HFF-Myc (cell line): ENCODE measurements around the gene LDLRAD3.
"Not testable (repeated sequence)": the region's sequence is repeated elsewhere in the genome, so short reads cannot be mapped to it uniquely, and the experiment has no call there.

Experiments
- DNase-seq: peaks from one replicate; pipeline ENCODE4 v3.0.0-alpha.2; 2011; ENCODE audit warnings: low read depth; ENCODE audit errors: extremely low read depth
- H3K4me3 ChIP-seq: replicated peaks from 2 replicates; pipeline ENCODE4 v1.5.1; 2011; ENCODE audit warnings: low read depth, mild to moderate bottlenecking, control low read depth, low read length
- TF ChIP-seq, protein P1 (sequence below): IDR thresholded peaks from 2 replicates; pipeline ENCODE4 v1.5.1; 2012; ENCODE audit warnings: mild to moderate bottlenecking, low read depth, low read length, control low read depth; ENCODE audit errors: missing control alignments

Gene LDLRAD3

DNA sequence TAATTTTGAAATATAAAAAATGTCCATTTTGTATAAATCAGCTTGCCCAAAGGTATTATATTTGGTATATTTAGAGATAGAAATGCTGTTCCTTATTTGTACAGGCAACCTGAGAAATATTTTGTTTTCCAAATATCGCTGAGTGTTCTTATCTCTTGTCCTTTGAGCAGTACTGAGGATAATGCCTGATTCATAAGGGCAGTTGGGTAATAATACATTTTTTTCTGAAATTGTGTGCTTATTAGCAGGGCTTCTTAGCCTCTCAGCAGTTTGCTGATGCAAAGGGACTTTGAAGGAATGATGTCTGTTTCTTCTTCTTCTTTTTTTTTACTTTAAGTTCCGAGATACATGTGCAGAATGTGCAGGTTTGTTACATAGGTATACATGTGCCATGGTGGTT, 69.1 kb downstream of the LDLRAD3 start:
- DNase-seq = no peak
- no peak overlapping the region for H3K4me3 ChIP-seq
- TF ChIP-seq, protein P1, sequence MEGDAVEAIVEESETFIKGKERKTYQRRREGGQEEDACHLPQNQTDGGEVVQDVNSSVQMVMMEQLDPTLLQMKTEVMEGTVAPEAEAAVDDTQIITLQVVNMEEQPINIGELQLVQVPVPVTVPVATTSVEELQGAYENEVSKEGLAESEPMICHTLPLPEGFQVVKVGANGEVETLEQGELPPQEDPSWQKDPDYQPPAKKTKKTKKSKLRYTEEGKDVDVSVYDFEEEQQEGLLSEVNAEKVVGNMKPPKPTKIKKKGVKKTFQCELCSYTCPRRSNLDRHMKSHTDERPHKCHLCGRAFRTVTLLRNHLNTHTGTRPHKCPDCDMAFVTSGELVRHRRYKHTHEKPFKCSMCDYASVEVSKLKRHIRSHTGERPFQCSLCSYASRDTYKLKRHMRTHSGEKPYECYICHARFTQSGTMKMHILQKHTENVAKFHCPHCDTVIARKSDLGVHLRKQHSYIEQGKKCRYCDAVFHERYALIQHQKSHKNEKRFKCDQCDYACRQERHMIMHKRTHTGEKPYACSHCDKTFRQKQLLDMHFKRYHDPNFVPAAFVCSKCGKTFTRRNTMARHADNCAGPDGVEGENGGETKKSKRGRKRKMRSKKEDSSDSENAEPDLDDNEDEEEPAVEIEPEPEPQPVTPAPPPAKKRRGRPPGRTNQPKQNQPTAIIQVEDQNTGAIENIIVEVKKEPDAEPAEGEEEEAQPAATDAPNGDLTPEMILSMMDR = no peak

DNA sequence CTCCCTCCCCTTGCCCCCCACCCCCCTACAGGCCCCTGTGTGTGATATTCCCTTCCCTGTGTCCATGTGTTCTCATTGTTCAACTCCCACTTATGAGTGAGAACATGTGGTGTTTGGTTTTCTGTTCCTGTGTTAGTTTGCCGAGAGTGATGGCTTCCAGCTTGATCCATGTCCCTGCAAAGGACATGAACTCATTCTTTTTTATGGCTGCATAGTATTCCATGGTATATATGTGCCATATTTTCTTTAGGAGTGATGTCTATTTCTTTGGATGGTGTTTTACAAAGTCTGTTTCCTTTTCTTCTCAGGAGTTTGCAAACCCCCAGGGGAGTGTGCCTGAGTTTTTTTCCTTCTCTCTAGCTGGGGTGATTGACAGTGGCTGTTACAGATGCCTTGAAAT, 69.6 kb downstream of the LDLRAD3 start:
- DNase-seq, H3K4me3 ChIP-seq: not testable (repeated sequence)

DNA sequence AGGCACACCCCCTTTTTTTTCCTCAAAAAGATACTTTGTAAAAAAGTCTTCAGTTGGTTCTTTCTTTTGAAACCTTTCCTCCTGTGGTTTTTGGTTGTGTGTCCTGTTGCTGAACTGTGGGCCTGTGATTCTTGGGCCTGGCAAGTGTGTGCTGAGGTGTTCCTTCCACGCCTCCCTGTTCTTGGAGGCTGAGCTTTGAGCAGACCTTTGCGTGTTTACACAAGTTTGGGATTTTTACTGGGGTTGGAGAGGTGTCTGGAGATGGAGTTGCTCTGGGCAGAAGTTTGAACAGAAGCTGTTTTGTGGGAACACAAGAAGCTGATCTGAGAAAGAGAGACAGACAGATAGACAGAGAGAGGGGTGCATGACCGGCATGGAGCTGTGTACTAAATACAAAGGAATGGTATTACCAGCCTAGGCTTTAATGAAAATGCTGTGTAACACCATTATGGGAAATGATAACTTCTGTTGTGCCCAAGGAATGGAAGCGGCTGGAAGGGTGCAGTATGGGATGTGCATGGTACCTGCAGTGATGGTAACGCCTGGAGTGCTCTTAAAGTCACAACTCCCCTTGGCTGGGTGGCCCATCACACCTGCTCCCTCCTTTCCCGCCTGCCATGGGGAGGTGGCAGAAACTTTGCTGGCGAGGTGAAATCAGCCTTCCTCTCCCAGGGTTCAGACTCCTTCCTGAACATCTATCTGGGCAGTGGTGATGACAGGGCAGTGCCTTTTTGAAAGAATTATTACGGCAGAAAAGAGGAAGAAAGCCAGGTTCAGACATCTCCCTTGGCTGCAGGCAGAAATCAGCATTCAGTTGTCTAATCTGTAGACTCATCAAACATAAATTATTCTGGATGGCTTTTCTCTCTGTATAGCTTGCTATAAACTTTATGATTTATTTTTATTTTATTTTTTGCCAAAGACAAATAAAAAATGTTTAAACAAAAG, 70.4 kb downstream of the LDLRAD3 start:
- TF ChIP-seq, protein P1 = no peak
- DNase-seq = no peak

DNA sequence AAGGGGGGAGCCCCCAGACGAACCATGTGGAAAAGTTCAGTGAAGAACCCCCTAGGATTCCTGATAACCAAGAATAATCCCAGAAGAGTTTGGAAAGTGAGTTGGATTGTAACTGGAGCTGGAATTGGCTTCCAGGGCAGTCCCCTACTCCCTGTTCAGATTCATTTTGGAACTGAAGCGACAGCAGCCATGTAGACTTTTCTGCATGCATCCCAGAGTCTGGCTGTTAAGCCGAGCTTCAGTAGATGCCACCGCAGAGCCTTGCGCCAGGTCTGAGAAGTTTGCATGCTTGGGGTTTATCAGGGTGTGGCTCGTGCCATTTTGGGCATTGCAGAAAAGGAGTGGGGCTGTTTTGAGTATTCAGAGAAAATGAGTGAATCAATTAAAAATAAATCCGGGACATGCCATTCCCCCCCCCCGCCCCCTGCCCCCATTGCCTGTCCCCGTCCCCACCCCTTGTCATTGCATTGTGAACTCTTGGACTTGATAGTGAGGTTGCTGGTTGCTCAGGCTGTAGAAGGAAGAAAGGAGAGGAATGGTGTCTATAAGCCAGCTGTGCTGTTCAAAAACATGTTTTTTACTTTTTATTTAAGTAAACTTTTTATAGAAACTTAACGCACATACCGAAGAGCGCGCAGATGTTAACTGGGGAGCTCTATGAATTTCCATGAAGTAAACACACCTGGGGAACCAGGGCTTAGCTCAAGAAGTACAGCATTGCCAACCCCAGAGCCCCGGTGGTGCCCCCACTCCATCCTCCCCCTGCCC, 71.2 kb downstream of the LDLRAD3 start:
- TF ChIP-seq, protein P1 = no peak
- no peak for DNase-seq
- H3K4me3 ChIP-seq = no peak overlapping the region

More for the DNA sequence above, 70.4 kb downstream of the LDLRAD3 start:
- no peak overlapping the region for H3K4me3 ChIP-seq

DNA sequence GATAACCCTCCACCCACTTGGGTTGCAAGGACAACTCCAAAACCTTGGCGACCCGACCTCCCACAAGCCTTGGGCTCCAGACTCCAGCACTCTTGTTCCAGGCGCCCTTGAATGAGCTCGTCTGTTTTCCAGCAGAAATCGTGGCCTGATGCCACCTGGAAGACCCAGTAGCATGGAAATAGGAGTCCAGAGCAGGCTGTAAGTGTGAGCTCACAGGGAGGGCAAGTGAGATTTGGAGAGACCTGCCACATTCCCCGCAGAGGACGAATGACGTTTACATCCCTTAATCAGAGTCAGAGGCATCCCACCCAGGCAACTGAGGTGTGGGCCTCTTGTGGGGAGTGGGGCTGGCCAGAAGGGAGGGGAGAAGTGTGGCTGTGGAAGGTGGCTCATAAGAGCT, 71.9 kb downstream of the LDLRAD3 start:
- DNase-seq = no peak
- TF ChIP-seq, protein P1 = no peak
- H3K4me3 ChIP-seq = no peak overlapping the region

DNA sequence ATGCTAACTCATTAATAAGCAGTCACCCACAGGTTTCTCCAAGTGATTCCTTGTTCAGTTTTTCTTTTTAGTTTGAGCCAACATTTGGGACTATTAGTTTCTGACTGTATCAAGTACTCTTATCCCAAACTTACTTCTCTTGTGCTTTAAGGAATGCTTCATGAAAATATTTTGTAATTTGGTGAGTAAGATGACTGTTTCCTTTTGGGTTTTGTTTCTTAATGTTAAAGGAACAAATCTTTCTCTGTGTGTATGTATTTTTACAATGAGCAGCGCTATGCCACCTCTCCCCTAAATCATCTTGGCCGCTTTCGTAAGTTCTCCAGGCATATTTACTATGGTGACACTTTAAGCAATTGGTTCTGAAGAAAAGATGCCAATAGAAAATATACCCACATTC, 72.4 kb downstream of the LDLRAD3 start:
- H3K4me3 ChIP-seq = no peak overlapping the region
- TF ChIP-seq, protein P1 = no peak
- DNase-seq = no peak

DNA sequence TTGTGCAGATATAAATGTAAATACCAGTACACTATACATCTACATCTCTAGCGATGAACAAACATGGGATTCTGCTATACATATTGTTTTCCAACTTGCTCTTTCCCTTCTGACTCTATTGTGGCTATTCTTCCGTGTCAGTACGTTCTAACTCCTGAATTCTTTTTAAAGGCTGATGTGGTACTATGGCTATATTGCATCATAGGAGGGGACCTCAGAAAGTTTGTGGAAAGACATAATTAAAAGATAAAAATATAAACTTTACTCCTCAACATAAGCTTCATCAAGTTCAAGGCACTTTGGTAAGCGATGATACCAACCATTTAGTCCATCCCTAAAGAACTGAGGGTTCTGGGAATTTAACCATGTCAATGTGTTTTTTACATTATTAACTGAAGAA, 72.8 kb downstream of the LDLRAD3 start:
- H3K4me3 ChIP-seq = no peak overlapping the region
- TF ChIP-seq, protein P1 = no peak
- DNase-seq = no peak
